WTC11 (cell line): Measurements from ENCODE around the gene SPOCD1. TPM values are rescaled to one million over a fixed set of nuclear protein-coding genes. Genes with fewer than 3 reads are reported as not detected.

Source experiments
- ATAC-seq: fragments of 200-7000 bp; cut with Tn5 transposase; 2 replicates; pipeline ENCODE4 v1.10.0; 2021; ENCODE audit warnings: mild to moderate bottlenecking, moderate library complexity
- CTCF ChIA-PET: fragments of 300-600 bp; sonication (Branson Sonifier 250); formaldehyde crosslinking; loops from one replicate; lab custom pipeline; 2021; ENCODE audit warnings: antibody characterized with exemption; lab: Charles Lee
- POLR2A ChIA-PET: fragments of 350-600 bp; sonication (Branson Sonifier 250); formaldehyde crosslinking; loops from one replicate; lab custom pipeline; 2021; ENCODE audit warnings: antibody characterized with exemption; lab: Charles Lee
- DNase-seq: peaks from one replicate; pipeline ENCODE4 v3.0.0; 2021; ENCODE audit warnings: low spot score
- H3K27ac Mint-ChIP-seq: 2 replicates; pipeline ENCODE4 v1.8.0; 2021; ENCODE audit warnings: mixed read lengths
- H3K27me3 Mint-ChIP-seq: 2 replicates; pipeline ENCODE4 v1.8.0; 2021; ENCODE audit warnings: low read depth, mild to moderate bottlenecking, moderate library complexity, mixed read lengths
- H3K36me3 Mint-ChIP-seq: 2 replicates; pipeline ENCODE4 v1.8.0; 2021; ENCODE audit warnings: mixed read lengths
- H3K4me1 Mint-ChIP-seq: 2 replicates; pipeline ENCODE4 v1.8.0; 2022; ENCODE audit warnings: mixed read lengths
- H3K4me3 Mint-ChIP-seq: 2 replicates; pipeline ENCODE4 v1.8.0; 2021; ENCODE audit warnings: mild to moderate bottlenecking, moderate library complexity, mixed read lengths
- H3K9me3 Mint-ChIP-seq: 2 replicates; pipeline ENCODE4 v1.8.0; 2021; ENCODE audit warnings: mixed read lengths
- CREB1 ChIP-seq: sonication (generic); formaldehyde crosslinking; IDR thresholded peaks from 2 replicates; pipeline ENCODE4 v1.8.0; 2023; ENCODE audit warnings: mild to moderate bottlenecking, missing genetic modification reagents
- ETV6 ChIP-seq: sonication (generic); formaldehyde crosslinking; IDR thresholded peaks from 2 replicates; pipeline ENCODE4 v1.8.1; 2022; ENCODE audit warnings: mild to moderate bottlenecking, missing genetic modification reagents
- FOXP4 ChIP-seq: sonication (generic); formaldehyde crosslinking; IDR thresholded peaks from 2 replicates; pipeline ENCODE4 v1.8.0; 2022; ENCODE audit warnings: mild to moderate bottlenecking, missing genetic modification reagents
- IRF1 ChIP-seq: sonication (generic); formaldehyde crosslinking; IDR thresholded peaks from 2 replicates; pipeline ENCODE4 v1.8.0; 2023; ENCODE audit warnings: missing genetic modification reagents
- IRF2 ChIP-seq: sonication (generic); formaldehyde crosslinking; IDR thresholded peaks from 2 replicates; pipeline ENCODE4 v1.8.0; 2022; ENCODE audit warnings: low read depth, missing genetic modification reagents, borderline replicate concordance
- KAT7 ChIP-seq: sonication (generic); formaldehyde crosslinking; IDR thresholded peaks from 2 replicates; pipeline ENCODE4 v1.8.1; 2023; ENCODE audit warnings: missing genetic modification reagents, mild to moderate bottlenecking, borderline replicate concordance
- MLX ChIP-seq: sonication (generic); formaldehyde crosslinking; IDR thresholded peaks from 2 replicates; pipeline ENCODE4 v1.8.1; 2023; ENCODE audit warnings: mild to moderate bottlenecking, missing genetic modification reagents, moderate library complexity
- PREB ChIP-seq: sonication (generic); formaldehyde crosslinking; IDR thresholded peaks from 2 replicates; pipeline ENCODE4 v1.8.1; 2022; ENCODE audit warnings: mild to moderate bottlenecking, missing genetic modification reagents, moderate library complexity, borderline replicate concordance
- PRRX2 ChIP-seq: fragments of 250-450 bp; sonication (Bioruptor Pico); IDR thresholded peaks from 2 replicates; pipeline ENCODE4 v1.8.0; 2021; ENCODE audit warnings: mild to moderate bottlenecking
- RELA ChIP-seq: sonication (generic); formaldehyde crosslinking; IDR thresholded peaks from 2 replicates; pipeline ENCODE4 v1.8.1; 2022; ENCODE audit warnings: missing genetic modification reagents, mild to moderate bottlenecking, borderline replicate concordance
- STAT6 ChIP-seq: sonication (generic); formaldehyde crosslinking; conservative IDR thresholded peaks from 2 replicates; pipeline ENCODE4 v1.8.1; 2023; ENCODE audit warnings: mild to moderate bottlenecking, low read depth, missing genetic modification reagents, moderate library complexity
- TCF7 ChIP-seq: sonication (generic); formaldehyde crosslinking; IDR thresholded peaks from 2 replicates; pipeline ENCODE4 v1.8.0; 2022; ENCODE audit warnings: mild to moderate bottlenecking, low read depth, missing genetic modification reagents, moderate library complexity
- TEAD1 ChIP-seq: sonication (generic); formaldehyde crosslinking; IDR thresholded peaks from 2 replicates; pipeline ENCODE4 v1.8.0; 2022; ENCODE audit warnings: mild to moderate bottlenecking, missing genetic modification reagents
- TP53 ChIP-seq: sonication (generic); formaldehyde crosslinking; IDR thresholded peaks from 2 replicates; pipeline ENCODE4 v1.8.1; 2023; ENCODE audit warnings: mild to moderate bottlenecking, missing genetic modification reagents
- USF1 ChIP-seq: sonication (generic); formaldehyde crosslinking; IDR thresholded peaks from 2 replicates; pipeline ENCODE4 v1.8.0; 2022; ENCODE audit warnings: mild to moderate bottlenecking, missing genetic modification reagents
- USF2 ChIP-seq: sonication (generic); formaldehyde crosslinking; IDR thresholded peaks from 2 replicates; pipeline ENCODE4 v1.8.1; 2023; ENCODE audit warnings: mild to moderate bottlenecking, missing genetic modification reagents, moderate library complexity
- ZNF121 ChIP-seq: sonication (generic); formaldehyde crosslinking; IDR thresholded peaks from 2 replicates; pipeline ENCODE4 v1.8.0; 2023; ENCODE audit warnings: missing genetic modification reagents
- ZNF138 ChIP-seq: sonication (generic); formaldehyde crosslinking; conservative IDR thresholded peaks from 2 replicates; pipeline ENCODE4 v1.8.1; 2022; ENCODE audit warnings: mild to moderate bottlenecking, moderate library complexity, missing genetic modification reagents
- ZNF232 ChIP-seq: sonication (generic); formaldehyde crosslinking; IDR thresholded peaks from 2 replicates; pipeline ENCODE4 v1.8.0; 2022; ENCODE audit warnings: mild to moderate bottlenecking, missing genetic modification reagents
- ZNF281 ChIP-seq: sonication (generic); formaldehyde crosslinking; IDR thresholded peaks from 2 replicates; pipeline ENCODE4 v1.8.0; 2023; ENCODE audit warnings: mild to moderate bottlenecking, missing genetic modification reagents
- ZNF416 ChIP-seq: fragments of 250-450 bp; sonication (Bioruptor Pico); IDR thresholded peaks from 2 replicates; pipeline ENCODE4 v1.9.0; 2021; ENCODE audit warnings: mild to moderate bottlenecking, inconsistent platforms
- ZNF423 ChIP-seq: fragments of 250-450 bp; sonication (Bioruptor Pico); IDR thresholded peaks from 2 replicates; pipeline ENCODE4 v2.1.2; 2022; ENCODE audit warnings: mild to moderate bottlenecking, moderate library complexity
- ZSCAN18 ChIP-seq: fragments of 250-450 bp; sonication (Bioruptor Pico); IDR thresholded peaks from 2 replicates; pipeline ENCODE4 v2.1.2; 2022; ENCODE audit warnings: mild to moderate bottlenecking, moderate library complexity
- total RNA-seq: library from RNA; stranded (reverse); gene quantifications from 3 replicates; pipeline ENCODE4 v1.2.3, GENCODE V29; 2021

Gene SPOCD1
- total RNA-seq, 1 experiment from 2014 or later, result 3.0 TPM

- ATAC-seq (no peak), DNase-seq (no peak)
- Mint-ChIP-seq H3K27ac (no peak overlapping the region; the same call in 1 of the 2 replicates), H3K27me3 (no peaks in the 10 kb centered on the region), H3K4me1 (peaks cover 28% of the 10 kb centered on the region), H3K4me3 (no peak overlapping the region), H3K36me3 (no peaks in the 10 kb centered on the region), H3K9me3 (no peaks in the 10 kb centered on the region)
- ChIA-PET POLR2A (no interaction called here), CTCF (interaction anchor here (1.2 to 4.9 kb wide), 4 partner anchors 8 to 167 kb away, joined by 6 to 48 read pairs (median 14); partner anchors contain the start of gene SPOCD1)
- TF ChIP-seq TP53 (CRISPR knock-in tag) (no peak), PRRX2 (CRISPR knock-in tag) (no peak), ZSCAN18 (CRISPR knock-in tag) (no peak), ZNF121 (CRISPR knock-in tag) (no peak), CREB1 (CRISPR knock-in tag) (no peak), PREB (CRISPR knock-in tag) (no peak), USF1 (no peak), RELA (CRISPR knock-in tag) (no peak), USF2 (no peak), ETV6 (CRISPR knock-in tag) (no peak), FOXP4 (CRISPR knock-in tag) (no peak)
These were observed 18.6 kb downstream of the SPOCD1 start for GRCh38 chr1:31797216-31797615.

GRCh38 chr1:31796707-31797106 lies 19.1 kb downstream of the SPOCD1 start:
- DNase-seq (no peak), ATAC-seq (no peak)
- Mint-ChIP-seq H3K4me3 (no peak overlapping the region), H3K27ac (no peak overlapping the region), H3K4me1 (peaks cover 28% of the 10 kb centered on the region), H3K36me3 (no peaks in the 10 kb centered on the region), H3K9me3 (no peaks in the 10 kb centered on the region), H3K27me3 (no peaks in the 10 kb centered on the region)
- CTCF ChIA-PET, result interaction anchor here (2.4 to 3.6 kb wide), 2 partner anchors 20 to 167 kb away, joined by 12 to 16 read pairs; partner anchors contain the start of gene SPOCD1
- POLR2A ChIA-PET, result no interaction called here
- TF ChIP-seq ZNF423 (no peak), TEAD1 (no peak), KAT7 (CRISPR knock-in tag) (no peak), IRF1 (CRISPR knock-in tag) (no peak), ZNF416 (CRISPR knock-in tag) (no peak), ZNF232 (CRISPR knock-in tag) (no peak), ZNF281 (CRISPR knock-in tag) (no peak), ZNF138 (CRISPR knock-in tag) (no peak), STAT6 (CRISPR knock-in tag) (no peak), IRF2 (CRISPR knock-in tag) (no peak), MLX (CRISPR knock-in tag) (no peak), TCF7 (CRISPR knock-in tag) (no peak), CREB1 (CRISPR knock-in tag) (no peak)
